Esophagus squamous epithelium (tissue), 5 donors: Measurements from ENCODE around the gene CATSPERE. TPM values are rescaled to one million over a fixed set of nuclear protein-coding genes. Genes with fewer than 3 reads are reported as not detected.
"Not testable (repeated sequence)": the region's sequence is repeated elsewhere in the genome, so short reads cannot be mapped to it uniquely, and the experiment has no call there.

Source experiments
- DNase-seq: peaks from one replicate; lab custom pipeline; 2025; lab: John Stamatoyannopoulos, UW
- H3K27ac ChIP-seq, 4 donors: fragments of 200-600 bp; sonication (generic); one replicate each; pipeline ENCODE4 v1.5.1; 2016 to 2019; ENCODE audit warnings: mild to moderate bottlenecking in 1 of 4
- H3K27me3 ChIP-seq, 4 donors: fragments of 200-600 bp; sonication (generic); 1 replicate in 3 of 4; 2 replicates in 1 of 4; pipeline versions ENCODE4 v1.5.1 to v1.6.0; 2017 to 2021; ENCODE audit warnings: antibody characterized with exemption in 1 of 4
- H3K36me3 ChIP-seq, 3 donors: fragments of 200-600 bp; sonication (generic); one replicate each; pipeline ENCODE4 v1.5.1; 2016 to 2019
- H3K4me1 ChIP-seq, 3 donors: fragments of 200-600 bp; sonication (generic); one replicate each; pipeline ENCODE4 v1.5.1; 2017 to 2019
- H3K4me3 ChIP-seq, 4 donors: fragments of 200-600 bp; sonication (generic); 1 replicate in 3 of 4; 2 replicates in 1 of 4; pipeline ENCODE4 v1.5.1; 2016 to 2019; ENCODE audit warnings: mild to moderate bottlenecking in 2 of 4, moderate library complexity in 1 of 4
- H3K9me3 ChIP-seq, 3 donors: fragments of 200-600 bp; sonication (generic); one replicate each; pipeline ENCODE4 v1.5.1; 2016 to 2019
- CTCF ChIP-seq, 6 experiments: fragments of 450-650 bp in 4 of 6; fragments of 200-600 bp in 2 of 6; sonication (generic) in 2 of 6; IDR thresholded peaks; one replicate each; pipeline ENCODE4 v1.5.1; 2016 to 2019; ENCODE audit warnings: antibody characterized with exemption in 6 of 6, mild to moderate bottlenecking in 4 of 6, moderate library complexity in 4 of 6
- POLR2A ChIP-seq, 4 donors: fragments of 450-650 bp; IDR thresholded peaks; one replicate each; pipeline ENCODE4 v1.6.1; 2017; ENCODE audit warnings: antibody characterized with exemption in 4 of 4, mild to moderate bottlenecking in 4 of 4, moderate library complexity in 3 of 4
- WGBS, 2 donors: methylation state at CpG; one replicate each; pipeline ENCODE4 v1.1.5; 2018; 5-methylcytosine and 5-hydroxymethylcytosine counted together
- intact Hi-C: fragments of 100-400 bp; cut with DNase I; formaldehyde crosslinking; loops from one replicate; pipeline ENCODE4 v1.15.0; 2022
- total RNA-seq, 4 donors: library from RNA; depleted of rRNA; stranded (reverse); fragments of >200 nt; gene quantifications; one replicate each; pipeline ENCODE4 v1.1.0, GENCODE V29; 2016
- donor health status: DM: yes; HTN: yes; CAD: no.

Gene CATSPERE
- total RNA-seq, 4 donors from 2014 or later: 0.23 to 2.7 (median 0.44) TPM

GRCh38 chr1:244548558-244549115 is 87.6 kb downstream of the CATSPERE start:
- H3K27me3 ChIP-seq: no peaks in the 10 kb centered on the region
- H3K9me3 ChIP-seq: peaks cover 5 to 18% (median 8%) of the 10 kb centered on the region in 3 donors
- H3K4me1 ChIP-seq: no peaks in the 10 kb centered on the region
- H3K36me3 ChIP-seq: no peaks in the 10 kb centered on the region
- no peak overlapping the region for H3K4me3 ChIP-seq
- no peak for TF ChIP-seq CTCF (IDR thresholded peaks at IDR 0.05)
- TF ChIP-seq POLR2A (IDR thresholded peaks at IDR 0.05): no peak
- no peak overlapping the region for H3K27ac ChIP-seq
- WGBS, 2 donors: 33 to 63% methylated on average over 1 of the region's 2 CpGs
- intact Hi-C loops: no loop called here
- no peak for DNase-seq

GRCh38 chr1:244552336-244552735 is 91.3 kb downstream of the CATSPERE start:
- H3K4me3 ChIP-seq: no peak overlapping the region
- WGBS, 2 donors: 70 to 75% methylated on average over 6 of the region's 6 CpGs
- intact Hi-C loops: no loop called here

GRCh38 chr1:244556263-244556662 is 95.2 kb downstream of the CATSPERE start:
- H3K27ac ChIP-seq: no peak overlapping the region
- no peak for TF ChIP-seq CTCF (IDR thresholded peaks at IDR 0.05)
- TF ChIP-seq POLR2A (IDR thresholded peaks at IDR 0.05): no peak
- WGBS, 2 donors: 88 to 94% methylated on average over 1 of the region's 1 CpG
- no peaks in the 10 kb centered on the region for H3K27me3 ChIP-seq
- DNase-seq: no peak
- no peaks in the 10 kb centered on the region for H3K4me1 ChIP-seq
- H3K36me3 ChIP-seq: no peaks in the 10 kb centered on the region
- intact Hi-C loops: no loop called here
- H3K9me3 ChIP-seq: peaks cover 0 to 8% (median 5%) of the 10 kb centered on the region in 3 donors
- no peak overlapping the region for H3K4me3 ChIP-seq

More at GRCh38 chr1:244552336-244552735, 91.3 kb downstream of the CATSPERE start:
- DNase-seq: no peak
- H3K27ac ChIP-seq: no peak overlapping the region
- H3K9me3 ChIP-seq: peaks cover 0 to 8% (median 5%) of the 10 kb centered on the region in 3 donors
- no peaks in the 10 kb centered on the region for H3K27me3 ChIP-seq
- no peaks in the 10 kb centered on the region for H3K4me1 ChIP-seq
- H3K36me3 ChIP-seq: no peaks in the 10 kb centered on the region
- TF ChIP-seq POLR2A (IDR thresholded peaks at IDR 0.05): no peak
- TF ChIP-seq CTCF (IDR thresholded peaks at IDR 0.05): no peak

- intact Hi-C loops: no loop called here
- DNase-seq: no peak
- Histone ChIP-seq H3K27me3 (no peaks in the 10 kb centered on the region), H3K36me3 (no peaks in the 10 kb centered on the region), H3K4me1 (no peaks in the 10 kb centered on the region), H3K9me3 (peaks cover 0 to 8% (median 5%) of the 10 kb centered on the region in 3 donors), H3K27ac (no peak overlapping the region), H3K4me3 (no peak overlapping the region)
- TF ChIP-seq CTCF (IDR thresholded peaks at IDR 0.05): no peak
- no peak for TF ChIP-seq POLR2A (IDR thresholded peaks at IDR 0.05)
- 26 to 76% methylated on average over 1 of the region's 1 CpG for WGBS, 2 donors
Observed at GRCh38 chr1:244557565-244557964, 96.5 kb downstream of the CATSPERE start.

- intact Hi-C loops: no loop called here
- TF ChIP-seq CTCF (IDR thresholded peaks at IDR 0.05): no peak
- no peak for TF ChIP-seq POLR2A (IDR thresholded peaks at IDR 0.05)
Observed at GRCh38 chr1:244559561-244559960, 98.5 kb downstream of the CATSPERE start.

GRCh38 chr1:244562877-244563276 is 101.8 kb downstream of the CATSPERE start:
- H3K9me3 ChIP-seq, DNase-seq, H3K27me3 ChIP-seq, H3K36me3 ChIP-seq, intact Hi-C loops, H3K4me1 ChIP-seq, H3K27ac ChIP-seq, H3K4me3 ChIP-seq: not testable (repeated sequence)
- WGBS, 2 donors: 93 to 100% methylated on average over 1 of the region's 1 CpG

More at GRCh38 chr1:244559561-244559960, 98.5 kb downstream of the CATSPERE start:
- H3K4me3 ChIP-seq: no peak overlapping the region
- 54 to 69% methylated on average over 1 of the region's 1 CpG for WGBS, 2 donors
- H3K36me3 ChIP-seq: no peaks in the 10 kb centered on the region
- no peaks in the 10 kb centered on the region for H3K4me1 ChIP-seq
- no peaks in the 10 kb centered on the region for H3K27me3 ChIP-seq
- DNase-seq: no peak
- H3K9me3 ChIP-seq: peaks cover 0 to 5% (median 5%) of the 10 kb centered on the region in 3 donors
- H3K27ac ChIP-seq: no peak overlapping the region
